ENCODE measurements around the gene ADD1.

Gene ADD1

DNA sequence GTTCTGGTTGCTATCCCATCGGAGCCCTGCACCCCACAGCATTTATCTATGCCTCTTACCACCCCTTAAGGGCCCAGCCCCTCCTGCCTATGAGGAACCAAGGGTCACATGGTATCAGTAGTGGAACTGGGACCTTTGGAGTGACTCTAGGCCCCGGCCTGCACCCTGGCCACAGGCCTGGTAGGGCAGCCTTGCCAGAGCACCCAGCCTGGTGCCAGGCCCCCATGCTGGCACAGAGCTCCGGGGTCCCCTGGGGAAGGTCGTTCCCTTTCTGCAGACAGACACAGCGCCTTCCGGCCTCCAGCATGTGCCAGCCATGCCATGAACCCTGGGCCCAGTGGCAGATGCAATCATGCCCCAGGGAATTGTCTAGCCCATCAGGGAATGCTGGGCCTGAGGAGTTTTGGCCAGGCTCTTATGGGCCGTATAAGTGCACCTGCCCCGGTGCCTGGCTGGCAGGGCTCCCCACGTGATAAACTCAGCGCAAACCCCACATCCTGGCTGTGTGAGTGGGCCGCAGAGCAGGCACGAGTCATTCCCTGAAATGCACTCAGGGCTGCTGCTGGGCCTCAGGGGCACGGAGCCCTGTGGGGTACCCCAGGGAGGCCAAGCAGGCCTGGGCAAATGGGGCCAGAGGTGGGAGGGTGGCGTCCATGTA, 19.8 kb upstream of the ADD1 start:
- no peak overlapping the region for H3K4me3 ChIP-seq (ENCODE audit: low read length)
- TF ChIP-seq, protein P1, sequence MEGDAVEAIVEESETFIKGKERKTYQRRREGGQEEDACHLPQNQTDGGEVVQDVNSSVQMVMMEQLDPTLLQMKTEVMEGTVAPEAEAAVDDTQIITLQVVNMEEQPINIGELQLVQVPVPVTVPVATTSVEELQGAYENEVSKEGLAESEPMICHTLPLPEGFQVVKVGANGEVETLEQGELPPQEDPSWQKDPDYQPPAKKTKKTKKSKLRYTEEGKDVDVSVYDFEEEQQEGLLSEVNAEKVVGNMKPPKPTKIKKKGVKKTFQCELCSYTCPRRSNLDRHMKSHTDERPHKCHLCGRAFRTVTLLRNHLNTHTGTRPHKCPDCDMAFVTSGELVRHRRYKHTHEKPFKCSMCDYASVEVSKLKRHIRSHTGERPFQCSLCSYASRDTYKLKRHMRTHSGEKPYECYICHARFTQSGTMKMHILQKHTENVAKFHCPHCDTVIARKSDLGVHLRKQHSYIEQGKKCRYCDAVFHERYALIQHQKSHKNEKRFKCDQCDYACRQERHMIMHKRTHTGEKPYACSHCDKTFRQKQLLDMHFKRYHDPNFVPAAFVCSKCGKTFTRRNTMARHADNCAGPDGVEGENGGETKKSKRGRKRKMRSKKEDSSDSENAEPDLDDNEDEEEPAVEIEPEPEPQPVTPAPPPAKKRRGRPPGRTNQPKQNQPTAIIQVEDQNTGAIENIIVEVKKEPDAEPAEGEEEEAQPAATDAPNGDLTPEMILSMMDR (IDR thresholded peaks at IDR 0.05; ENCODE audit: insufficient read depth, low read depth, low read length, missing control alignments), result no peak
- no peak for DNase-seq (ENCODE audit: low read depth)

DNA sequence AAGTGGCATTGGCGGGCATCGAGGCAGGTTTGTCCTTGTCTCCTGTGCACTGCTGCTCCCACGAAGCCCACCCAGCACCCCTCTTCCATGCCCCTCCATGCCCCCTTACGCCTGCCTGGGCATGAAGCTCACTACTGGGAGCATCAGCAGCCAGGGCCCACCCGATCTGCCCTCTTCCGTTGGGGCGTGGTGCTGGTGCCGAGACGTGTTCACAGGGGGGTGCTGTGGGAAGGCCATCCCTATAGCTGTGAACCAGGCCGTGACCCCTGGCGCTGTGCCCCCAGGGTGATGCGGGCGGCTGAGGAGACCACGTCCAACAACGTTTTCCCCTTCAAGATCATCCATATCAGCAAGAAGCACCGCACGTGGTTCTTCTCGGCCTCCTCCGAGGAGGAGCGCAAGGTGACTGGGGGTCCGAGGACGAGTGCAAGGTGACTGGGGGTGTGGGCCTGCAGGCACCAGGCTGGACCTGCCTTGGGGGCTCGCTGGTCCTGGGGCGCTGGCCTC, 19.3 kb upstream of the ADD1 start:
- no peak overlapping the region for H3K4me3 ChIP-seq (ENCODE audit: low read length)
- DNase-seq (ENCODE audit: low read depth), result no peak
- TF ChIP-seq, protein P1 (IDR thresholded peaks at IDR 0.05; ENCODE audit: insufficient read depth, low read depth, low read length, missing control alignments), result no peak

DNA sequence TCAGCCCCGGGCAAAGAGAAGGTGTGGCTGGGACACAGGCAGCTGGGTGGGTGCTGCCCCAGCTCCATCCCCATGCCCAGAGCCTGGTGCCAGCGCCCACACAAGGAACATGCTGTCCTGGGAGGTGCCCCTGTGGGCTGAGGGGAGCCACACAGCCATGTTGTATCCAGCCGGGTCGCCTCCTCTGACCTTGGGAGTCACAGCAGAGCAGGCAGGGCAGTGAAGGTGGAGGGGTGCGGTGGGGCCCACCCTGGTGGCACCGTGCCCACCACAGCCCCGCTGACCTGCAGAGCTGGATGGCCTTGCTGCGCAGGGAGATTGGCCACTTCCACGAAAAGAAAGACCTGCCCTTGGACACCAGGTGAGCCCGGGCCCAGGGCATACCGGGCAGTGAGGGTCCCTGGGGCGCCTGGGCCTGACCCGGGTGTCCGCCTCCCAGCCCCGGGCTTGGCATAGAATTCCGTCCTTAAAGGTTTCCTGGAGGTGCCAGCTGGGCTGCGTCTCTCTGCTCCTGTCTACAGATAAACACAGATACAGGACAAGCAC, 18.7 kb upstream of the ADD1 start:
- TF ChIP-seq, protein P1 (IDR thresholded peaks at IDR 0.05; ENCODE audit: insufficient read depth, low read depth, low read length, missing control alignments), result no peak
- no peak for DNase-seq (ENCODE audit: low read depth)
- H3K4me3 ChIP-seq (ENCODE audit: low read length), result no peak overlapping the region

DNA sequence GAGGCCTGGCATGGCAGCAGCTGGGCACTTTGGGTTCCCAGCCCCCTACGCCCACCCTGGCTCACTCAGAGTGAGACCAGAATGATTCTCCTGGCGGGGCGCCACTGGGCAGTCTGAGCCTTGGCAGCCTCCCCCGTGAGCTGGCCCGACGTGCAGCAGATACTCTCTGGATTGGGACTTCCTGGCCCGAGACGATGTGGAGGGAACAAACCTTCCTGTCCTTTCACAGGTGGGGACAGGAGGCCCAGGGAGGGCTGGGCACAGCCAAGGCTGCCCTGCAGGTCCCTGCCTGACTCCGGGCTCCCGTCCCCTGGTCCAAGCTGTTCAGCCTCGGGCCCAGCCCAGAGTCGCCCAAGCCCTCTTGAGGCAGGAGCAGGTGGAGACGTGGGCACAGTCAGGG, 17.9 kb upstream of the ADD1 start:
- no peak overlapping the region for H3K4me3 ChIP-seq (ENCODE audit: low read length)
- DNase-seq (ENCODE audit: low read depth), result no peak
- TF ChIP-seq, protein P1 (IDR thresholded peaks at IDR 0.05; ENCODE audit: insufficient read depth, low read depth, low read length, missing control alignments), result no peak

DNA sequence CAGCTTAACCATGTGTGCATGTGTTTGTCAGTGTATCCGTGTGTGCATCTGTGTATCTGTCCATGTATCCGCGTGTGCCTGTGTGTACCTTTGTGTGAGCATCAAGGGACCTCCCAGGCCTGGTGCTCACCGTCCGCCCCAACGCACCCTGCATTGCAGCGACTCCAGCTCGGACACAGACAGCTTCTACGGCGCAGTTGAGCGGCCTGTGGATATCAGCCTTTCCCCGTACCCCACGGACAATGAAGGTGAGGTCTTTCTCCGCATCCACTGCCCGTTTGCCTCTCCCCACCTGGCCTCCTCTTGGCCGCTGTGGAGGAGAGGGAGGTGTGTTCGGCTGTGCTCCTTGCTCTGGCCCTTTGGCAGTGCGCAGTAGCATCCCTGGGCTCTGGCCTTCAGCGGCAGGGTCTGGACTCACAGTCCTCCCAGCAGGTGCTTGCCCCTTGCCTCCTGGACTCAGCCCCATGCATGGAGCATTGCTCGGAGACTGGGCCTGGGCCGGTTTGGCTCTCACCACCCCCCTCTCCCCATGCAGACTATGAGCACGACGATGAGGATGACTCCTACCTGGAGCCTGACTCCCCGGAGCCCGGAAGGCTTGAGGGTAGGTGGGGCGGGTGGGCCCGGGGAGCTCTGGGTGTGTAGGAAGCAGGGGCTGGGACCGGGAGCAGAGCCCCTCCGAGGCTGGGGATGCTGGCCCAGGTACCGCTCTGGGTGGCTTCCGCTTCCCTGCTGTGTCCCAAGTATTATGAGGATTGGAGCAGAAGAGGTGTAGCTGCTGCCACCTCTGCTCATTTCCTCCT, 16.4 kb upstream of the ADD1 start:
- TF ChIP-seq, protein P1 (IDR thresholded peaks at IDR 0.05; ENCODE audit: insufficient read depth, low read depth, low read length, missing control alignments), result no peak
- no peak overlapping the region for H3K4me3 ChIP-seq (ENCODE audit: low read length)
- no peak for DNase-seq (ENCODE audit: low read depth)

DNA sequence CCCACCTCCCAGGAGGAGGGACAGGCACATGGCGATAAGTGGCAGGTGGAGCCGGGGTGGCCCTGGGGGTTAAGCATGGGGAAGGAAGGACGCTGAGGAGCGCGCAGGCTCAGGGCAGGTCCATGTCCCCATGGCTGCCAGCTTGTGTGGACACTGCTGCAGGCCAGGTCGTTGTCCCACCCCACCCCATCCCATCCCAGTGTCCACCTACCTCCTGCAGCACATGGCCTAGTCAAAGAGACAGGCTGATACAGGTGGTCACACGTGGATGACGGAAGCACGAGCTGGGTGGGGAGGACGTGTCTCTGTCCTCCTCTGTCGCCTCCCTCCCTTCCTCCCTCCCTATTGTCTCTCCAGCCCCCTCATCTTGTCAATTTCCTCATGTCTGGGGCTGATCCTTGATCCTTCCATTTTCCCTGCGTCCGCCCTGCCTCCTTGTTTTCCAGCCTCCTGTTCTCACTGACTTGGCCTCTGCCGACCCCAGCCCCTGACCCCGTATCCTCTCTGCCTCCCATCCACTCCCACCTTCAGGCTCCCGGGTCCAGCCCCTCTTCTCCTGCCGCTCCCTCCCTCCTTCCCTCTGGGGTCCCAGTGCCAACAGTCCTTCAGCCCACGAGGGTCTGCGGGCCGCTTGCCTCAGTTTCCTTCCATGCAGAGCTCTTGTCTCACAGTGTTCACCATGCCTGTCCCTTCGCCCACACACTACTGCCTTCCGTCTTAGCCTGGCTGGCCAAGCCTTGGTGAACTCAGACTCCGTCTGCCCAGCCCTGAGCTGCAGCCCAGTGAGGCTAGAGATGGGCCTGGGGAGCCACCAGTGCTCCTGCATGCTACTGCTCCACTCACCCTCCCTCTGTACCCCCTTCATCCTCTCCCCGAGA, 15.5 kb upstream of the ADD1 start:
- TF ChIP-seq, protein P1 (IDR thresholded peaks at IDR 0.05; ENCODE audit: insufficient read depth, low read depth, low read length, missing control alignments), result no peak
- DNase-seq (ENCODE audit: low read depth), result no peak
- no peak overlapping the region for H3K4me3 ChIP-seq (ENCODE audit: low read length)
